GM10266 (cell line): ENCODE results near the gene FMO2.

Source experiments
- DNase-seq: peaks from one replicate; pipeline ENCODE4 v3.0.0; 2012; ENCODE audit errors: extremely low spot score
- TF ChIP-seq, protein P1 (sequence below): IDR thresholded peaks from 2 replicates; pipeline ENCODE4 v1.5.1; 2012; ENCODE audit warnings: mild to moderate bottlenecking, low read depth; ENCODE audit not compliant: control insufficient read depth, insufficient read depth; ENCODE audit errors: missing control alignments

FMO2 gene

DNA sequence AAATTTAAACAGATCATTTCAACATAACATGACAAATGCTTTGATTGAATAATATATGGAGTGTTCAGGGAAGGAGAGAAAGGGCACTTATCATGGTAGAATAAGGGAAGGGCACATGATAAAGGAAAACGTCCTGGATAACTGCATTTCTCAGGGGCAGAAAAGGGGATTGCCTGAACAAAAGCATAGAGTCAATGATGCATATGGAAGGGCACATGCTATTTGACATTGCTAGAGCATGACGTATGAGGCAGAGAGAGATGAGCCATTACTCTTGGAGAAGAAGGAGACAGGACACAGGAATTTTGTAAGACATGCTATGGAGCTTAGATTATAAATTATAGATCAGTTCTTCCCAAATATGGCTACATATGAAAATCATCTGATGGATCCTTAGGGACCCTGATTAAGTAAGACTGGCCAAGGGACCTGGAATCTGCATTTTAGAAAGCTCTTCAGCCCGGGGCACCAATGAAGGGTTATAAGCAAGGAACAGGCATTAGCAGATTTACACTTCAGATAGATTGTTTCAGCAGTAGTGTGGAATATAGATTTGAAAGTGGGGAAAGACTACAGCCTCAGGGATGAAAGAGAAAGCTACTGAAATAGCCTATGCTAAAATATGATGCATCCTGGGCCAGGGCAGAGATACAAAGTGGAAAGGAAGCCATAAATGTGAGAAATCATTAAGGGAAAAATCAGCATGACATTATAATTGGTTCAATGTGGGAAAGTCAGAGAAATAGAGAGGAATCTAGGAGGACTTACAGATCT is 21.3 kb downstream of the FMO2 start:
- TF ChIP-seq, protein P1, sequence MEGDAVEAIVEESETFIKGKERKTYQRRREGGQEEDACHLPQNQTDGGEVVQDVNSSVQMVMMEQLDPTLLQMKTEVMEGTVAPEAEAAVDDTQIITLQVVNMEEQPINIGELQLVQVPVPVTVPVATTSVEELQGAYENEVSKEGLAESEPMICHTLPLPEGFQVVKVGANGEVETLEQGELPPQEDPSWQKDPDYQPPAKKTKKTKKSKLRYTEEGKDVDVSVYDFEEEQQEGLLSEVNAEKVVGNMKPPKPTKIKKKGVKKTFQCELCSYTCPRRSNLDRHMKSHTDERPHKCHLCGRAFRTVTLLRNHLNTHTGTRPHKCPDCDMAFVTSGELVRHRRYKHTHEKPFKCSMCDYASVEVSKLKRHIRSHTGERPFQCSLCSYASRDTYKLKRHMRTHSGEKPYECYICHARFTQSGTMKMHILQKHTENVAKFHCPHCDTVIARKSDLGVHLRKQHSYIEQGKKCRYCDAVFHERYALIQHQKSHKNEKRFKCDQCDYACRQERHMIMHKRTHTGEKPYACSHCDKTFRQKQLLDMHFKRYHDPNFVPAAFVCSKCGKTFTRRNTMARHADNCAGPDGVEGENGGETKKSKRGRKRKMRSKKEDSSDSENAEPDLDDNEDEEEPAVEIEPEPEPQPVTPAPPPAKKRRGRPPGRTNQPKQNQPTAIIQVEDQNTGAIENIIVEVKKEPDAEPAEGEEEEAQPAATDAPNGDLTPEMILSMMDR: no peak
- no peak for DNase-seq

DNA sequence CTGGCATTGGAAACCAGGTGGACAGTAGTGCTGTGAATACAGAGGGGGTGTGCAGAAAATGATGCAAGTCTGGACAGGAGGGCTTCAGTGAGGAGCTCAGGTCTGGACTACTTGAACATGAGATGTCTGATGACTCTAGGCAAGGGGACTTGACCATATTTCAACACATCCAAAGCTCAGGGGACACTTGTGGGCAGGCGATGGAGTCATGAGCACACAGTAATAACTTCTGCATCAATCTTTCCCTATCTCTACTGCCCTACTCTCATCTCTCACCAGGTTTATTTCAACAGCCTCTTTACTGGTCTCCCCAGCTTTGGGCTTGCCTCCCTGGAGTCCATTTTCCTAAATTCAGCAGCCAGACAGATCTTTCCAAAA is 21.9 kb downstream of the FMO2 start:
- DNase-seq: no peak
- TF ChIP-seq, protein P1: no peak

- DNase-seq: no peak
- TF ChIP-seq, protein P1: no peak
Measured at GRCh38 chr1:171207377-171207776, 22.3 kb downstream of the FMO2 start.

GRCh38 chr1:171210355-171210754 is 25.3 kb downstream of the FMO2 start:
- TF ChIP-seq, protein P1: no peak
- DNase-seq: no peak

GRCh38 chr1:171212607-171213351 is 27.7 kb downstream of the FMO2 start:
- no peak for DNase-seq
- TF ChIP-seq, protein P1: no peak

GRCh38 chr1:171213559-171214454 is 28.7 kb downstream of the FMO2 start:
- TF ChIP-seq, protein P1: no peak

More at GRCh38 chr1:171213559-171214454, 28.7 kb downstream of the FMO2 start:
- no peak for DNase-seq
